ENCODE measurements around the gene TGM2.

The TGM2 gene

DNA sequence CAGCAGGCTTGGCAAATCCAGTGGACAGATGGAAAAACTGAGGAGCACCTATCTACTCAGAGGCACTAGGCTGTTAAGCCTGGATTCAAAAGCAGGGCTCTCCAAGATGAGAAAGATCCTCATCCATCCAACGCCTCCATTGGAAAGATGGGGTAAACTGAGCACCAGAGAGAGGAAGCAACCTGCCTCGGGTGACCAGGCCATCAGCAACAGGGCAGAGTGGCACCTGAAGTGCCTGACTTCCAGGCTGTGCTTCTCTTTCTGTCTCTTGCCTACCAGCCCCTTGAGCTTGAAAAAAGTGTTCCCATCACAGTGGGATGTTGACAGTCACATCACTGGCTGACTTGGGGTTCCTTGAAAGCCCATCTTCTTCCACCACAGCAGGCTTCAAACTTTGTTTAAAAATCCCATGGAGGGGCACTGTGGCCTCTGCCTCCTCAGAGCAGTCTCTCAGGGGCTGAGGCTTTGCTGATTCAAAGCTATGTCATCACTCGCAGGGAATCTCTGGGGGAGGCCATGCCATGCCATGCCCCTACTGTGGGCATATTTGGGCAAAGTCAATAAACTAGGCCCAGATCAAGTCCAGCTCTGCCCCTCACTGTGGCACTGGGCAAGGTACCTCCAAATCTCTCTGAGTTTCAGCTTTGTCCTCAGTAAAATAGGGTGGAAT is 44.8 kb upstream of the TGM2 start:
- TF ChIP-seq, protein P1, sequence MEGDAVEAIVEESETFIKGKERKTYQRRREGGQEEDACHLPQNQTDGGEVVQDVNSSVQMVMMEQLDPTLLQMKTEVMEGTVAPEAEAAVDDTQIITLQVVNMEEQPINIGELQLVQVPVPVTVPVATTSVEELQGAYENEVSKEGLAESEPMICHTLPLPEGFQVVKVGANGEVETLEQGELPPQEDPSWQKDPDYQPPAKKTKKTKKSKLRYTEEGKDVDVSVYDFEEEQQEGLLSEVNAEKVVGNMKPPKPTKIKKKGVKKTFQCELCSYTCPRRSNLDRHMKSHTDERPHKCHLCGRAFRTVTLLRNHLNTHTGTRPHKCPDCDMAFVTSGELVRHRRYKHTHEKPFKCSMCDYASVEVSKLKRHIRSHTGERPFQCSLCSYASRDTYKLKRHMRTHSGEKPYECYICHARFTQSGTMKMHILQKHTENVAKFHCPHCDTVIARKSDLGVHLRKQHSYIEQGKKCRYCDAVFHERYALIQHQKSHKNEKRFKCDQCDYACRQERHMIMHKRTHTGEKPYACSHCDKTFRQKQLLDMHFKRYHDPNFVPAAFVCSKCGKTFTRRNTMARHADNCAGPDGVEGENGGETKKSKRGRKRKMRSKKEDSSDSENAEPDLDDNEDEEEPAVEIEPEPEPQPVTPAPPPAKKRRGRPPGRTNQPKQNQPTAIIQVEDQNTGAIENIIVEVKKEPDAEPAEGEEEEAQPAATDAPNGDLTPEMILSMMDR (IDR thresholded peaks at IDR 0.05), result no peak

- TF ChIP-seq, protein P1 (IDR thresholded peaks at IDR 0.05), result no peak
Observed at GRCh38 chr20:38209054-38209675, 44.1 kb upstream of the TGM2 start.

GRCh38 chr20:38208523-38208922 is 43.5 kb upstream of the TGM2 start:
- TF ChIP-seq, protein P1 (IDR thresholded peaks at IDR 0.05), result no peak

GRCh38 chr20:38208088-38208487 is 43.0 kb upstream of the TGM2 start:
- TF ChIP-seq, protein P1 (IDR thresholded peaks at IDR 0.05), result no peak

DNA sequence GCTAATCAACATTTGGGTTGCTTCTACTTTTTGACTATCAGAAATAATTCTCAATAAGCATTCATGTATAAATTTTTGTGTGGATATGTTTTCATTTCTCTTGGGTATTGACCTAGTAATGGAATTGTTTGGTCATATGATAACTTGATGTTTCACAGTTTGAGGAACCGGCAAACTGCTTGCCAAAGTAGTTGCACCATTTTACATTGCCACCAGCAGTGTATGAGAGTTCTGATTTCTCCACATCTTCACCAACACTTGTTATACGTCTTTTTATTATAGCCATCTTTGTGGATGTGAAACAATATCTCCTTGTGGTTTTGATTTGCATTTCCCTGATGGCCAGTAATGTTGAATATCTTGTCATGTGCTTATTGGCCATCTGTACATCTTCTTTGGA is 42.6 kb upstream of the TGM2 start:
- TF ChIP-seq, protein P1 (IDR thresholded peaks at IDR 0.05), result no peak

DNA sequence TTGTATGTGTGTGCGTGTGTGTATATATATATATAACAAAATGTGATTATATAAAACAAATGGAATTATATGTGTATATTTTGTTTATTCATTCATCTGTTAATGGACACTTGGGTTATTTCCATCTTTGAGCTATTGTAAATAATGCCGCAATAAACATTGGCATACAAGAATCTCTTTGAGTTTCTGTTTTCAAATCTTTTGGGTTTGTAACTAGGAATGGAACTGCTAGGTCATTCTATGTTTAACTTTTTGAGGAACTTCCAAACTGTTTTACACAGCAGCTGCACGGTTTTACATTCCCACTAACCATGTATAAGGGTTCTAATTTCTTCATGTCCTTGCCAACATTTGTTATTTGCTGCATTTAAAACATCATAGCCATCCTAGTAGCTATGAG is 39.9 kb upstream of the TGM2 start:
- TF ChIP-seq, protein P1 (IDR thresholded peaks at IDR 0.05), result no peak

DNA sequence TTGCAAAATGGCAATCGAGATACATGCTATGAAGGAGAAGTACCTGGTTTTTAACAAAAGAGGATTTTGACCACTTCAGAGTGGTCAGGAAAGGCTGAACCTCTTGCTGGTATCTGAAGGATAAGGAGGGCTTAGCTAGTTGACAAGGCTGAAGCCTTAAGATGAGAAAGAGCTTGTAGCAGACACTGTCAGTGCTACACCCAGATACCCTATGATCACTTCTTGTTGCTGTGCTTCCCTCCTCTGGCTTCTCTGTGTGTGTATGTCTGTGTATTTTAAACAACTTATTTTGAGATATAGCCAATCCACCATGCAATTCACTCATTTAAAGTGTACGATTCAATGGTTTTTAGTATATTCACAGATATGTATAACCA is 38.9 kb upstream of the TGM2 start:
- TF ChIP-seq, protein P1 (IDR thresholded peaks at IDR 0.05), result no peak
